ENCODE data around the gene KCNN1. TPM values are rescaled to one million over a fixed set of nuclear protein-coding genes. Genes with fewer than 3 reads are reported as not detected.

KCNN1 gene
- total and polyA plus RNA-seq, 12 donors = 0.16 to 2.5 (median 0.62) TPM; not detected in 2

DNA sequence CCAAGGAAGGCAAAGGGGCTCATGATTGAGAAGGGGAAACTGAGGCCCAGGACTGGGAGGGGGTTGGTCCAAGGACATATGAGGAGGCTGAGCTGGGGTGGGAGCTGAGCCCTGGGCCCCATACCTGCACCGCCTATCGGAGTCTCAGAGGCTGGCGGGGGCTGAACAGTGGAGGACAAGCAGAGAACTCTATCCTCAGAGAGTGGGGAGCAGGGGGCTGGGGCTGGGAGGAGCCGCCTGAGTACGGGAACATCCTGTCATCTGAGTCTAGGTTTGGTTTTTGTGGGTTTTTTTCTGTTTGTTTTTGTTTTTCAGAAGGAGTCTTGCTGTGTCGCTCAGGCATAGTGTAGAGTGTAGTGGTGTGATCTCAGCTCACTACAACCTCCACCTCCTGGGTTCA is 47.3 kb downstream of the KCNN1 start:
- Histone ChIP-seq H3K4me3 (no peak overlapping the region), H3K36me3 (replicated peaks in 1 of 2) (peaks cover 0 to 29% of the 10 kb centered on the region in 2 donors), H3K4me1 (replicated peaks in 1 of 2) (peaks cover 0 to 15% of the 10 kb centered on the region in 2 donors), H3K27me3 (no peaks in the 10 kb centered on the region), H3K27ac (peak overlapping the region in 1 of 5 donors; percentile 12), H3K9me3 (replicated peaks in 1 of 3) (no peaks in the 10 kb centered on the region)
- intact Hi-C loops (cut with DNase I) = no loop called here
- no peak for TF ChIP-seq POLR2A (IDR thresholded peaks at IDR 0.05)
- TF ChIP-seq, protein P1, sequence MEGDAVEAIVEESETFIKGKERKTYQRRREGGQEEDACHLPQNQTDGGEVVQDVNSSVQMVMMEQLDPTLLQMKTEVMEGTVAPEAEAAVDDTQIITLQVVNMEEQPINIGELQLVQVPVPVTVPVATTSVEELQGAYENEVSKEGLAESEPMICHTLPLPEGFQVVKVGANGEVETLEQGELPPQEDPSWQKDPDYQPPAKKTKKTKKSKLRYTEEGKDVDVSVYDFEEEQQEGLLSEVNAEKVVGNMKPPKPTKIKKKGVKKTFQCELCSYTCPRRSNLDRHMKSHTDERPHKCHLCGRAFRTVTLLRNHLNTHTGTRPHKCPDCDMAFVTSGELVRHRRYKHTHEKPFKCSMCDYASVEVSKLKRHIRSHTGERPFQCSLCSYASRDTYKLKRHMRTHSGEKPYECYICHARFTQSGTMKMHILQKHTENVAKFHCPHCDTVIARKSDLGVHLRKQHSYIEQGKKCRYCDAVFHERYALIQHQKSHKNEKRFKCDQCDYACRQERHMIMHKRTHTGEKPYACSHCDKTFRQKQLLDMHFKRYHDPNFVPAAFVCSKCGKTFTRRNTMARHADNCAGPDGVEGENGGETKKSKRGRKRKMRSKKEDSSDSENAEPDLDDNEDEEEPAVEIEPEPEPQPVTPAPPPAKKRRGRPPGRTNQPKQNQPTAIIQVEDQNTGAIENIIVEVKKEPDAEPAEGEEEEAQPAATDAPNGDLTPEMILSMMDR (IDR thresholded peaks at IDR 0.05) = no peak
- DNase-seq = no peak
- WGBS, 4 donors = 76 to 94% (median 89%) methylated on average over 6 of the region's 6 CpGs

GRCh38 chr19:18016209-18016910 is 49.5 kb downstream of the KCNN1 start:
- Histone ChIP-seq H3K9me3 (replicated peaks in 1 of 3) (no peaks in the 10 kb centered on the region), H3K27me3 (no peaks in the 10 kb centered on the region), H3K27ac (peak overlapping the region in 3 of 5 donors; percentile 51 to 83 (median 78)), H3K4me1 (replicated peaks in 1 of 2) (peaks cover 9 to 32% of the 10 kb centered on the region in 2 donors), H3K4me3 (no peak overlapping the region), H3K36me3 (replicated peaks in 1 of 2) (peaks cover 0 to 13% of the 10 kb centered on the region in 2 donors)
- TF ChIP-seq POLR2A (IDR thresholded peaks at IDR 0.05) = no peak
- TF ChIP-seq, protein P1 (IDR thresholded peaks at IDR 0.05) = no peak
- no peak for DNase-seq
- intact Hi-C loops (cut with DNase I) = no loop called here
- WGBS, 4 donors = 73 to 91% (median 86%) methylated on average over 9 to 14 of the region's 14 CpGs

GRCh38 chr19:18017275-18018083 is 50.6 kb downstream of the KCNN1 start:
- Histone ChIP-seq H3K27me3 (no peaks in the 10 kb centered on the region), H3K4me1 (replicated peaks in 1 of 2) (peaks cover 21 to 43% of the 10 kb centered on the region in 2 donors), H3K9me3 (replicated peaks in 1 of 3) (no peaks in the 10 kb centered on the region), H3K4me3 (no peak overlapping the region), H3K36me3 (replicated peaks in 1 of 2) (peaks cover 0 to 7% of the 10 kb centered on the region in 2 donors), H3K27ac (peak overlapping the region in 4 of 5 donors; percentile 51 to 83 (median 66))
- TF ChIP-seq, protein P1 (IDR thresholded peaks at IDR 0.05) = no peak
- no peak for TF ChIP-seq POLR2A (IDR thresholded peaks at IDR 0.05)
- 60 to 70% (median 66%) methylated on average over 15 of the region's 15 CpGs for WGBS, 4 donors
- peak in 4 of 7 donors; percentile 29 to 67 (median 51) for DNase-seq
- intact Hi-C loops (cut with DNase I) = no loop called here
